Measurements from ENCODE around the gene COL19A1. TPM values are rescaled to one million over a fixed set of nuclear protein-coding genes. Genes with fewer than 3 reads are reported as not detected.

Gene COL19A1
- total and polyA plus RNA-seq, 2 of the 13 experiments (the other 11 are each of a cell fraction or from before 2014, with no cell fraction given) = not detected

DNA sequence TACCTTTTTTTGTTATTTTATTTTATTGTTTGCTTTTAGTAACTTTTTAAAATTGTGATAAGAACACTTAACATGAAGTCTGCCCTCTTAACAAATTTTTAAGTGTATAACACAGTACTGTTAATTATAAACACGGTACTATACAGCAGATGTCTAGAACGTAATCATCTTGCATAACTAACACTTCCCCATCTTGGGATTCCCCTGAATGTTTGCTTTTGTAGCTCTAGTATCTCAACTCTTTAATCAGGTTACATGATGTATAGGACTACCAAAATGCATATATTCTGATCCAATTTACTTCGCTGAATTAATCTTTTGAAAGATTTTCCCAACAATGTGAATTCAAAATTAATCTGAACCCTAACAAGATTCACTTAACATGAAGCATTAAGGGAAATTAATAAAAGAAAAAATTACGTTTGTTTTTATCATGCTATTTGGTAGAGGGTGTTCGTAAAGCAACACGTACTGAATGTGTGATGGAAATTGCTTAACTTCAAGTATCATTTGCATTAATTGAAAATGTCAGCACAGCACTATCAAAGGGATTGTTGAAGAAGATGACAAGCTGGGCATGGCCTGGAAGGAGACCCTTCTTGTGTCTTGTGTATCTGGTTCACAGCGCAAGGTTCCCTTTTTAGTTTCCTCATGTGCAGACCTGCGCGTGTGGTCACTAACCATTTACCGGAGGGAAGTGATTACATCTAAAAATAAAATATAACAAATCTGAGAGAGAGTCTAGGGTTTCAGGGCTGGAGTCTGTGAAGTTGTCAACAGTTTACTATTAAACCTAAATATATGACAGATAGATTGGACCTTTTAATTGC, 15.2 kb downstream of the COL19A1 start:
- H4K20me1 ChIP-seq (ENCODE audit: insufficient read depth, low read length) = no peaks in the 10 kb centered on the region
- intact Hi-C loops (cut with micrococcal nuclease; ENCODE audit: unreplicated experiment) = no loop called here
- no peak overlapping the region for H3K9ac ChIP-seq (ENCODE audit: insufficient read depth, low read depth, low read length)
- H3K27ac ChIP-seq (ENCODE audit: extremely low read length, insufficient read depth, low read length) = no peak overlapping the region
- TF ChIP-seq DPF2 (CRISPR knock-in tag; IDR thresholded peaks at IDR 0.05; ENCODE audit: borderline replicate concordance, low read depth) = no peak
- TF ChIP-seq, protein P1, sequence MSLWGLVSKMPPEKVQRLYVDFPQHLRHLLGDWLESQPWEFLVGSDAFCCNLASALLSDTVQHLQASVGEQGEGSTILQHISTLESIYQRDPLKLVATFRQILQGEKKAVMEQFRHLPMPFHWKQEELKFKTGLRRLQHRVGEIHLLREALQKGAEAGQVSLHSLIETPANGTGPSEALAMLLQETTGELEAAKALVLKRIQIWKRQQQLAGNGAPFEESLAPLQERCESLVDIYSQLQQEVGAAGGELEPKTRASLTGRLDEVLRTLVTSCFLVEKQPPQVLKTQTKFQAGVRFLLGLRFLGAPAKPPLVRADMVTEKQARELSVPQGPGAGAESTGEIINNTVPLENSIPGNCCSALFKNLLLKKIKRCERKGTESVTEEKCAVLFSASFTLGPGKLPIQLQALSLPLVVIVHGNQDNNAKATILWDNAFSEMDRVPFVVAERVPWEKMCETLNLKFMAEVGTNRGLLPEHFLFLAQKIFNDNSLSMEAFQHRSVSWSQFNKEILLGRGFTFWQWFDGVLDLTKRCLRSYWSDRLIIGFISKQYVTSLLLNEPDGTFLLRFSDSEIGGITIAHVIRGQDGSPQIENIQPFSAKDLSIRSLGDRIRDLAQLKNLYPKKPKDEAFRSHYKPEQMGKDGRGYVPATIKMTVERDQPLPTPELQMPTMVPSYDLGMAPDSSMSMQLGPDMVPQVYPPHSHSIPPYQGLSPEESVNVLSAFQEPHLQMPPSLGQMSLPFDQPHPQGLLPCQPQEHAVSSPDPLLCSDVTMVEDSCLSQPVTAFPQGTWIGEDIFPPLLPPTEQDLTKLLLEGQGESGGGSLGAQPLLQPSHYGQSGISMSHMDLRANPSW (CRISPR knock-in tag; IDR thresholded peaks at IDR 0.05; ENCODE audit: borderline replicate concordance) = no peak
- TF ChIP-seq FOXC1 (CRISPR knock-in tag; IDR thresholded peaks at IDR 0.05; ENCODE audit: borderline replicate concordance) = no peak
- TF ChIP-seq, protein P2, sequence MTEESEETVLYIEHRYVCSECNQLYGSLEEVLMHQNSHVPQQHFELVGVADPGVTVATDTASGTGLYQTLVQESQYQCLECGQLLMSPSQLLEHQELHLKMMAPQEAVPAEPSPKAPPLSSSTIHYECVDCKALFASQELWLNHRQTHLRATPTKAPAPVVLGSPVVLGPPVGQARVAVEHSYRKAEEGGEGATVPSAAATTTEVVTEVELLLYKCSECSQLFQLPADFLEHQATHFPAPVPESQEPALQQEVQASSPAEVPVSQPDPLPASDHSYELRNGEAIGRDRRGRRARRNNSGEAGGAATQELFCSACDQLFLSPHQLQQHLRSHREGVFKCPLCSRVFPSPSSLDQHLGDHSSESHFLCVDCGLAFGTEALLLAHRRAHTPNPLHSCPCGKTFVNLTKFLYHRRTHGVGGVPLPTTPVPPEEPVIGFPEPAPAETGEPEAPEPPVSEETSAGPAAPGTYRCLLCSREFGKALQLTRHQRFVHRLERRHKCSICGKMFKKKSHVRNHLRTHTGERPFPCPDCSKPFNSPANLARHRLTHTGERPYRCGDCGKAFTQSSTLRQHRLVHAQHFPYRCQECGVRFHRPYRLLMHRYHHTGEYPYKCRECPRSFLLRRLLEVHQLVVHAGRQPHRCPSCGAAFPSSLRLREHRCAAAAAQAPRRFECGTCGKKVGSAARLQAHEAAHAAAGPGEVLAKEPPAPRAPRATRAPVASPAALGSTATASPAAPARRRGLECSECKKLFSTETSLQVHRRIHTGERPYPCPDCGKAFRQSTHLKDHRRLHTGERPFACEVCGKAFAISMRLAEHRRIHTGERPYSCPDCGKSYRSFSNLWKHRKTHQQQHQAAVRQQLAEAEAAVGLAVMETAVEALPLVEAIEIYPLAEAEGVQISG (CRISPR knock-in tag; IDR thresholded peaks at IDR 0.05) = no peak
- no peak for TF ChIP-seq ZNF501 (CRISPR knock-in tag; IDR thresholded peaks at IDR 0.05)
- no peak for TF ChIP-seq ZNF709 (CRISPR knock-in tag; IDR thresholded peaks at IDR 0.05)
- no peak for TF ChIP-seq SOX5 (CRISPR knock-in tag; IDR thresholded peaks at IDR 0.05; ENCODE audit: borderline replicate concordance)
- no peak for TF ChIP-seq MYNN (CRISPR knock-in tag; IDR thresholded peaks at IDR 0.05; ENCODE audit: low read depth)
- TF ChIP-seq, protein P3, sequence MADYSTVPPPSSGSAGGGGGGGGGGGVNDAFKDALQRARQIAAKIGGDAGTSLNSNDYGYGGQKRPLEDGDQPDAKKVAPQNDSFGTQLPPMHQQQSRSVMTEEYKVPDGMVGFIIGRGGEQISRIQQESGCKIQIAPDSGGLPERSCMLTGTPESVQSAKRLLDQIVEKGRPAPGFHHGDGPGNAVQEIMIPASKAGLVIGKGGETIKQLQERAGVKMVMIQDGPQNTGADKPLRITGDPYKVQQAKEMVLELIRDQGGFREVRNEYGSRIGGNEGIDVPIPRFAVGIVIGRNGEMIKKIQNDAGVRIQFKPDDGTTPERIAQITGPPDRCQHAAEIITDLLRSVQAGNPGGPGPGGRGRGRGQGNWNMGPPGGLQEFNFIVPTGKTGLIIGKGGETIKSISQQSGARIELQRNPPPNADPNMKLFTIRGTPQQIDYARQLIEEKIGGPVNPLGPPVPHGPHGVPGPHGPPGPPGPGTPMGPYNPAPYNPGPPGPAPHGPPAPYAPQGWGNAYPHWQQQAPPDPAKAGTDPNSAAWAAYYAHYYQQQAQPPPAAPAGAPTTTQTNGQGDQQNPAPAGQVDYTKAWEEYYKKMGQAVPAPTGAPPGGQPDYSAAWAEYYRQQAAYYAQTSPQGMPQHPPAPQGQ (CRISPR knock-in tag; IDR thresholded peaks at IDR 0.05; ENCODE audit: borderline replicate concordance) = no peak
- no peak for TF ChIP-seq ZNF549 (CRISPR knock-in tag; IDR thresholded peaks at IDR 0.05)
- TF ChIP-seq ZNF136 (CRISPR knock-in tag; IDR thresholded peaks at IDR 0.05; ENCODE audit: low read depth) = no peak
- no peak for TF ChIP-seq ZIK1 (CRISPR knock-in tag; IDR thresholded peaks at IDR 0.05; ENCODE audit: borderline replicate concordance, low read depth)
- no peak for TF ChIP-seq HOXD1 (CRISPR knock-in tag; IDR thresholded peaks at IDR 0.05)
- CTCF ChIA-PET (ENCODE audit: low intra/inter-chr PET ratio, low total read pairs) = no interaction called here
- BruUV-seq (replicated peaks) = no TSS peak
- DNase-seq (ENCODE audit: low spot score) (no peak), FAIRE-seq (no peak), ATAC-seq (no peak)
- H3K27me3 ChIP-seq (ENCODE audit: control insufficient read depth in 1 of 2, insufficient read depth in 2 of 2, low read length in 2 of 2) = no peaks in the 10 kb centered on the region
- no peaks in the 10 kb centered on the region for H3K4me1 ChIP-seq (ENCODE audit: insufficient read depth, low read length)
- in situ Hi-C loops (cut with HindIII; ENCODE audit: extremely low pct_ligation_motif_present, low pct_unique_long_range_greater_than_20kb) = no loop called here
- H3K9me3 ChIP-seq (ENCODE audit: low read length) = no peaks in the 10 kb centered on the region
- 40% methylated on average over 10 of the region's 10 CpGs for WGBS (ENCODE audit: low lambda C conversion rate)
- no peak overlapping the region for H2AFZ ChIP-seq (ENCODE audit: low read length)
- POLR2A ChIA-PET = no interaction called here
- no peaks in the 10 kb centered on the region for H3K79me2 ChIP-seq (ENCODE audit: insufficient read depth, low read length)
- H3K36me3 ChIP-seq (replicated peaks in 1 of 2; ENCODE audit: control insufficient read depth in 1 of 2, insufficient read depth in 2 of 2, low read length in 2 of 2) = no peaks in the 10 kb centered on the region
- H3K4me3 ChIP-seq (replicated peaks in 1 of 3; ENCODE audit: insufficient read depth in 1 of 3, low read depth in 2 of 3, low read length in 3 of 3) = no peak overlapping the region
- H3K4me2 ChIP-seq (ENCODE audit: low read depth, low read length) = no peak overlapping the region
